Ishikawa (cell line): Measurements from ENCODE around the gene PLEKHN1.

Experiments used
- CEBPB ChIP-seq: IDR thresholded peaks from 2 replicates; pipeline ENCODE4 v1.6.1; 2012
- CREB1 ChIP-seq: IDR thresholded peaks from 2 replicates; pipeline ENCODE4 v1.6.1; 2012; ENCODE audit warnings: low read depth
- EGR1 ChIP-seq: IDR thresholded peaks from 2 replicates; pipeline ENCODE4 v1.6.1; 2012
- EP300 ChIP-seq: IDR thresholded peaks from 2 replicates; pipeline ENCODE4 v1.6.1; 2012; ENCODE audit warnings: borderline replicate concordance
- FOXM1 ChIP-seq: IDR thresholded peaks from 2 replicates; pipeline ENCODE4 v1.6.1; 2012; ENCODE audit warnings: low read depth, borderline replicate concordance
- MAX ChIP-seq: IDR thresholded peaks from 2 replicates; pipeline ENCODE4 v1.6.1; 2012
- NFIC ChIP-seq: IDR thresholded peaks from 2 replicates; pipeline ENCODE4 v1.6.1; 2012
- RAD21 ChIP-seq: IDR thresholded peaks from 2 replicates; pipeline ENCODE4 v1.6.1; 2012; ENCODE audit warnings: low read depth
- TAF1 ChIP-seq: IDR thresholded peaks from 2 replicates; pipeline ENCODE4 v1.6.1; 2012; ENCODE audit warnings: low read depth, mild to moderate bottlenecking
- TCF12 ChIP-seq: IDR thresholded peaks from 2 replicates; pipeline ENCODE4 v1.6.1; 2012; ENCODE audit warnings: low read depth
- TEAD4 ChIP-seq: IDR thresholded peaks from 2 replicates; pipeline ENCODE4 v1.6.1; 2012
- YY1 ChIP-seq: IDR thresholded peaks from 2 replicates; pipeline ENCODE4 v1.6.1; 2012; ENCODE audit warnings: low read depth
- ZBTB7A ChIP-seq: IDR thresholded peaks from 2 replicates; pipeline ENCODE4 v1.6.1; 2012; ENCODE audit warnings: low read depth
- TF ChIP-seq, protein P1 (sequence below): IDR thresholded peaks from 2 replicates; pipeline ENCODE4 v1.6.1; 2012; ENCODE audit warnings: low read depth, mild to moderate bottlenecking
- TF ChIP-seq, protein P2 (sequence below): IDR thresholded peaks from 2 replicates; pipeline ENCODE4 v1.6.1; 2012

PLEKHN1 gene

GRCh38 chr1:953524-954320 lies 12.6 kb upstream of the PLEKHN1 start:
- TF ChIP-seq EGR1 (no peak), MAX (no peak), YY1 (no peak), CREB1 (no peak)

- no peak for TF ChIP-seq RAD21
- TF ChIP-seq NFIC: no peak
- no peak for TF ChIP-seq TCF12
- no peak for TF ChIP-seq YY1
These were observed 11.4 kb upstream of the PLEKHN1 start for GRCh38 chr1:954927-955326.

DNA sequence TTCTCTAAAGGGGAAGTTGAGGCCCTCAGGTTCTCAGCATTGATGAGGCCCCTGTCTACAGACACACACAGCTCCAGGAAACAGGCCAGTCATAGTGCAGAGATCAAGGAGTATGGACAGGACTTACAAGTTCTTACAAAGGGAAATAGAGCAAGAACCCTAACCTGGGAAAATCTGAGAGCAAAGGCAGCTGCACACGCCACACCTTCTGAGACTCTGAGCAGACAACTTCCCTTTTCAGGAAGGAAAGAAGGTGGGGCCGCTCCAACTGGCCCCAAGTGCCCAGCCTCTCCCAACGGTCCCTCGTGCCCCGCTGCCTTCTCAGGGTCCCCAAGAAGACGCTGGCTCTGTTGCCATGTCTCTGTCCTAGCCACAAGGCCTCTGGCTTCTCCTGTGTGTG lies 10.8 kb upstream of the PLEKHN1 start:
- TF ChIP-seq TCF12 (no peak), RAD21 (no peak), CEBPB (no peak), EP300 (no peak), YY1 (no peak), TAF1 (no peak), MAX (no peak), NFIC (no peak), CREB1 (no peak), FOXM1 (no peak), ZBTB7A (no peak), EGR1 (no peak)
- TF ChIP-seq, protein P1, sequence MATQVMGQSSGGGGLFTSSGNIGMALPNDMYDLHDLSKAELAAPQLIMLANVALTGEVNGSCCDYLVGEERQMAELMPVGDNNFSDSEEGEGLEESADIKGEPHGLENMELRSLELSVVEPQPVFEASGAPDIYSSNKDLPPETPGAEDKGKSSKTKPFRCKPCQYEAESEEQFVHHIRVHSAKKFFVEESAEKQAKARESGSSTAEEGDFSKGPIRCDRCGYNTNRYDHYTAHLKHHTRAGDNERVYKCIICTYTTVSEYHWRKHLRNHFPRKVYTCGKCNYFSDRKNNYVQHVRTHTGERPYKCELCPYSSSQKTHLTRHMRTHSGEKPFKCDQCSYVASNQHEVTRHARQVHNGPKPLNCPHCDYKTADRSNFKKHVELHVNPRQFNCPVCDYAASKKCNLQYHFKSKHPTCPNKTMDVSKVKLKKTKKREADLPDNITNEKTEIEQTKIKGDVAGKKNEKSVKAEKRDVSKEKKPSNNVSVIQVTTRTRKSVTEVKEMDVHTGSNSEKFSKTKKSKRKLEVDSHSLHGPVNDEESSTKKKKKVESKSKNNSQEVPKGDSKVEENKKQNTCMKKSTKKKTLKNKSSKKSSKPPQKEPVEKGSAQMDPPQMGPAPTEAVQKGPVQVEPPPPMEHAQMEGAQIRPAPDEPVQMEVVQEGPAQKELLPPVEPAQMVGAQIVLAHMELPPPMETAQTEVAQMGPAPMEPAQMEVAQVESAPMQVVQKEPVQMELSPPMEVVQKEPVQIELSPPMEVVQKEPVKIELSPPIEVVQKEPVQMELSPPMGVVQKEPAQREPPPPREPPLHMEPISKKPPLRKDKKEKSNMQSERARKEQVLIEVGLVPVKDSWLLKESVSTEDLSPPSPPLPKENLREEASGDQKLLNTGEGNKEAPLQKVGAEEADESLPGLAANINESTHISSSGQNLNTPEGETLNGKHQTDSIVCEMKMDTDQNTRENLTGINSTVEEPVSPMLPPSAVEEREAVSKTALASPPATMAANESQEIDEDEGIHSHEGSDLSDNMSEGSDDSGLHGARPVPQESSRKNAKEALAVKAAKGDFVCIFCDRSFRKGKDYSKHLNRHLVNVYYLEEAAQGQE: no peak
- TF ChIP-seq, protein P2, sequence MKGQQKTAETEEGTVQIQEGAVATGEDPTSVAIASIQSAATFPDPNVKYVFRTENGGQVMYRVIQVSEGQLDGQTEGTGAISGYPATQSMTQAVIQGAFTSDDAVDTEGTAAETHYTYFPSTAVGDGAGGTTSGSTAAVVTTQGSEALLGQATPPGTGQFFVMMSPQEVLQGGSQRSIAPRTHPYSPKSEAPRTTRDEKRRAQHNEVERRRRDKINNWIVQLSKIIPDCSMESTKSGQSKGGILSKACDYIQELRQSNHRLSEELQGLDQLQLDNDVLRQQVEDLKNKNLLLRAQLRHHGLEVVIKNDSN: no peak

- no peak for TF ChIP-seq CREB1
- no peak for TF ChIP-seq ZBTB7A
- no peak for TF ChIP-seq YY1
- TF ChIP-seq EP300: no peak
- no peak for TF ChIP-seq NFIC
- TF ChIP-seq TAF1: no peak
- TF ChIP-seq, protein P2: no peak
- no peak for TF ChIP-seq MAX
- TF ChIP-seq FOXM1: no peak
- TF ChIP-seq EGR1: no peak
- no peak for TF ChIP-seq CEBPB
- TF ChIP-seq, protein P1: no peak
- no peak for TF ChIP-seq TEAD4
- TF ChIP-seq RAD21: no peak
- no peak for TF ChIP-seq TCF12
These were observed 9.6 kb upstream of the PLEKHN1 start for GRCh38 chr1:956636-957035.

- 0 out of 2 replicates have a peak, but pooled peaks have one; percentile 7 for TF ChIP-seq TEAD4
- peak; percentile 91 for TF ChIP-seq TAF1
- TF ChIP-seq TCF12: 0 out of 2 replicates have a peak, but pooled peaks have one; percentile 21
- TF ChIP-seq RAD21: no peak
- TF ChIP-seq ZBTB7A: no peak
- TF ChIP-seq EP300: 0 out of 2 replicates have a peak, but pooled peaks have one; percentile 11
- TF ChIP-seq, protein P1: no peak
- TF ChIP-seq, protein P2: no peak
- TF ChIP-seq MAX: peak; percentile 84
- TF ChIP-seq EGR1: no peak
- no peak for TF ChIP-seq CEBPB
- no peak for TF ChIP-seq NFIC
- TF ChIP-seq YY1: peak; percentile 93
- peak; percentile 23; the same call in 1 of the 2 replicates for TF ChIP-seq CREB1
- TF ChIP-seq FOXM1: no peak
These were observed 7.2 kb upstream of the PLEKHN1 start, which contains the start of gene NOC2L for GRCh38 chr1:958823-959730. TSS of gene NOC2L (minus strand) at chr1:959256. CDS start at chr1:959240, 16 bp downstream.
